K562 (cell line): Measurements from ENCODE around the gene CD52. TPM values are rescaled to one million over a fixed set of nuclear protein-coding genes. Genes with fewer than 3 reads are reported as not detected.
A peak's percentile ranks its signal among the peaks of the same experiment; 100 is the strongest.

Source experiments
- BRD4 ChIP-seq: fragments of 200-600 bp; sonication (generic); IDR thresholded peaks from 2 replicates; pipeline ENCODE4 v1.6.1; 2017; ENCODE audit warnings: inconsistent platforms
- CBX2 ChIP-seq: fragments of 200-600 bp; sonication (generic); IDR thresholded peaks from one replicate; pipeline ENCODE4 v1.6.1; 2012; ENCODE audit warnings: mild to moderate bottlenecking, low read length, inconsistent platforms; ENCODE audit not compliant: insufficient read depth, poor library complexity, severe bottlenecking
- CBX5 ChIP-seq: IDR thresholded peaks from 2 replicates; pipeline ENCODE4 v1.6.1; 2014; ENCODE audit warnings: low read depth, borderline replicate concordance
- CREB1 ChIP-seq, 2 experiments: sonication (generic) in 1 of 2; formaldehyde crosslinking in 1 of 2; IDR thresholded peaks; 2 replicates each; pipeline versions ENCODE4 v1.6.1 to v1.8.0; 2012 to 2022; ENCODE audit warnings: inconsistent platforms in 1 of 2, mild to moderate bottlenecking in 1 of 2, missing genetic modification reagents in 1 of 2, moderate library complexity in 1 of 2
- CSDE1 ChIP-seq, 2 experiments: fragments of 450-650 bp; IDR thresholded peaks; 2 replicates each; pipeline ENCODE4 v1.6.1; 2016; ENCODE audit warnings: mild to moderate bottlenecking in 1 of 2
- ETS1 ChIP-seq: conservative IDR thresholded peaks from 2 replicates; pipeline ENCODE4 v1.6.1; 2011; ENCODE audit warnings: low read depth, mild to moderate bottlenecking, low read length; ENCODE audit not compliant: control insufficient read depth
- HDGF ChIP-seq: fragments of 450-650 bp; IDR thresholded peaks from 2 replicates; pipeline ENCODE4 v1.6.1; 2016
- L3MBTL2 ChIP-seq: fragments of 450-650 bp; IDR thresholded peaks from 2 replicates; pipeline ENCODE4 v1.6.1; 2016; ENCODE audit warnings: mild to moderate bottlenecking, moderate library complexity
- MECOM ChIP-seq: fragments of 250-450 bp; sonication (Bioruptor Pico); IDR thresholded peaks from 2 replicates; pipeline ENCODE4 v1.8.0; 2022; ENCODE audit warnings: inconsistent platforms
- NCOA4 ChIP-seq: fragments of 450-650 bp; IDR thresholded peaks from 2 replicates; pipeline ENCODE4 v1.6.1; 2018; ENCODE audit warnings: mild to moderate bottlenecking; ENCODE audit not compliant: partially characterized antibody
- NFRKB ChIP-seq: fragments of 450-650 bp; IDR thresholded peaks from 2 replicates; pipeline ENCODE4 v1.6.1; 2016; ENCODE audit warnings: low read depth
- PHF21A ChIP-seq: fragments of 450-650 bp; IDR thresholded peaks from 2 replicates; pipeline ENCODE4 v1.6.1; 2017; ENCODE audit warnings: low read depth, borderline replicate concordance
- RAD21 ChIP-seq, 2 experiments: fragments of 250-450 bp in 1 of 2; fragments of 450-650 bp in 1 of 2; sonication (Bioruptor Pico) in 1 of 2; formaldehyde crosslinking in 1 of 2; IDR thresholded peaks in 1 of 2; conservative IDR thresholded peaks in 1 of 2; 2 replicates each; pipeline versions ENCODE4 v1.4.0 to v1.8.0; 2020 to 2022; ENCODE audit warnings: mild to moderate bottlenecking in 2 of 2, moderate library complexity in 1 of 2
- RNF2 ChIP-seq: sonication (generic); IDR thresholded peaks from 2 replicates; pipeline ENCODE4 v1.6.1; 2016
- SAFB ChIP-seq: fragments of 200-400 bp; formaldehyde crosslinking; IDR thresholded peaks from 2 replicates; pipeline ENCODE4 v1.6.1; 2017; ENCODE audit warnings: low read depth, low read length, borderline replicate concordance
- SP2 ChIP-seq: IDR thresholded peaks from 2 replicates; pipeline ENCODE4 v1.6.1; 2011; ENCODE audit warnings: mild to moderate bottlenecking, low read depth, low read length, moderate library complexity; ENCODE audit not compliant: poor library complexity, severe bottlenecking; ENCODE audit errors: extremely low read depth
- TAF9B ChIP-seq: fragments of 450-650 bp; IDR thresholded peaks from 2 replicates; pipeline ENCODE4 v1.6.1; 2018; ENCODE audit warnings: mild to moderate bottlenecking; ENCODE audit not compliant: partially characterized antibody
- TEAD1 ChIP-seq, 2 experiments: fragments of 450-650 bp in 1 of 2; sonication (generic) in 1 of 2; formaldehyde crosslinking; IDR thresholded peaks; 2 replicates each; pipeline versions ENCODE4 v1.4.0 to v1.8.0; 2020 to 2022; ENCODE audit warnings: mild to moderate bottlenecking in 2 of 2, missing genetic modification reagents in 1 of 2
- ZEB2 ChIP-seq: fragments of 450-650 bp; IDR thresholded peaks from 2 replicates; pipeline ENCODE4 v1.6.1; 2016
- ZNF12 ChIP-seq: sonication (generic); formaldehyde crosslinking; IDR thresholded peaks from 2 replicates; pipeline ENCODE4 v1.4.0; 2020; ENCODE audit warnings: mild to moderate bottlenecking, missing genetic modification reagents
- ZNF143 ChIP-seq: sonication (generic); formaldehyde crosslinking; IDR thresholded peaks from 2 replicates; pipeline ENCODE4 v1.9.0; 2022; ENCODE audit warnings: mild to moderate bottlenecking, missing genetic modification reagents
- ZNF253 ChIP-seq: fragments of 250-450 bp; sonication (Bioruptor Pico); conservative IDR thresholded peaks from 2 replicates; pipeline ENCODE4 v1.6.1; 2021; ENCODE audit warnings: mild to moderate bottlenecking
- ZSCAN29 ChIP-seq: fragments of 450-650 bp; IDR thresholded peaks from 2 replicates; pipeline ENCODE4 v1.6.1; 2017
- polyA plus RNA-seq, 8 experiments: library from polyadenylated mRNA; depleted of rRNA in 4 of 8; stranded (reverse) in 5 of 8; unstranded in 3 of 8; fragments of >200 nt; fragmentation: Nextera tagmentation in 2 of 8; fragmentation: Illumina TruSeq in 1 of 8; extraction: Ambion mirVana in 2 of 8; extraction: Trizol in 1 of 8; gene quantifications; 2 replicates each; pipeline versions ENCODE4 v1.2.1 to v1.2.3, GENCODE V29; 2011 to 2014; ENCODE audit warnings: inconsistent platforms in 1 of 8, missing spikeins in 1 of 8
- total RNA-seq, 7 experiments: library from RNA; depleted of rRNA in 6 of 7; stranded (reverse); fragments of >200 nt in 6 of 7; fragmentation: Illumina TruSeq in 2 of 7; extraction: Trizol in 2 of 7; gene quantifications; 2 replicates each; pipeline versions ENCODE4 v1.2.1 to v1.2.3, GENCODE V29; 2011 to 2021; ENCODE audit warnings: low replicate concordance in 1 of 7
- TF ChIP-seq, protein P1 (sequence below): fragments of 450-650 bp; formaldehyde crosslinking; IDR thresholded peaks from 2 replicates; pipeline ENCODE4 v1.4.0; 2020; ENCODE audit warnings: mild to moderate bottlenecking, moderate library complexity
- TF ChIP-seq, protein P2 (sequence below): fragments of 450-650 bp; conservative IDR thresholded peaks from 2 replicates; pipeline ENCODE4 v1.6.1; 2016; ENCODE audit warnings: missing genetic modification characterization, low read depth, mild to moderate bottlenecking, control low read depth, missing compliant biosample characterization

CD52 gene
- total and polyA plus RNA-seq, 9 of the 15 experiments (the other 6 are each of a cell fraction or from before 2014, with no cell fraction given), result 34.9 to 488 (median 173) TPM

- TF ChIP-seq, protein P1, sequence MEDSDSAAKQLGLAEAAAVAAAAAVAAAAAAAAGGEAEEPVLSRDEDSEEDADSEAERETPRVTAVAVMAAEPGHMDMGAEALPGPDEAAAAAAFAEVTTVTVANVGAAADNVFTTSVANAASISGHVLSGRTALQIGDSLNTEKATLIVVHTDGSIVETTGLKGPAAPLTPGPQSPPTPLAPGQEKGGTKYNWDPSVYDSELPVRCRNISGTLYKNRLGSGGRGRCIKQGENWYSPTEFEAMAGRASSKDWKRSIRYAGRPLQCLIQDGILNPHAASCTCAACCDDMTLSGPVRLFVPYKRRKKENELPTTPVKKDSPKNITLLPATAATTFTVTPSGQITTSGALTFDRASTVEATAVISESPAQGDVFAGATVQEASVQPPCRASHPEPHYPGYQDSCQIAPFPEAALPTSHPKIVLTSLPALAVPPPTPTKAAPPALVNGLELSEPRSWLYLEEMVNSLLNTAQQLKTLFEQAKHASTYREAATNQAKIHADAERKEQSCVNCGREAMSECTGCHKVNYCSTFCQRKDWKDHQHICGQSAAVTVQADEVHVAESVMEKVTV (CRISPR knock-in tag), result peak; percentile 56; the same call in 1 of the 2 replicates
- TF ChIP-seq ZEB2 (peak; percentile 83), CBX2 (no peak), PHF21A (peak; percentile 6; the same call in 1 of the 2 replicates), SP2 (no peak), CREB1 (IDR thresholded peaks at IDR 0.05) (no peak; the same call in none of the 2 replicates), CREB1 (CRISPR knock-in tag; IDR thresholded peaks at IDR 0.05) (peak; percentile 83), NCOA4 (no peak), CSDE1 (IDR thresholded peaks at IDR 0.05) (no peak), ZNF253 (CRISPR knock-in tag) (no peak), RNF2 (peak; percentile 98), TEAD1 (CRISPR knock-in tag; IDR thresholded peaks at IDR 0.05) (peak; percentile 93 to 98), ZNF12 (peak; percentile 87), CBX5 (0 out of 2 replicates have a peak, but pooled peaks have one; percentile 11), ZSCAN29 (no peak), L3MBTL2 (peak; percentile 100), HDGF (no peak), SAFB (no peak; the same call in 1 of the 2 replicates), ZNF143 (CRISPR knock-in tag) (peak; percentile 64; the same call in 1 of the 2 replicates), ETS1 (0 out of 2 replicates have a peak, but pooled peaks have one; percentile 64), RAD21 (CRISPR knock-in tag; conservative IDR thresholded peaks at IDR 0.05 in 1 of 2, IDR thresholded peaks at IDR 0.05 in 1 of 2) (0 out of 4 replicates have a peak, but pooled peaks of 1 of the 2 experiments have one; percentile 24), BRD4 (peak; percentile 97), TAF9B (no peak), MECOM (peak; percentile 95), NFRKB (peak; percentile 99)
- TF ChIP-seq, protein P2, sequence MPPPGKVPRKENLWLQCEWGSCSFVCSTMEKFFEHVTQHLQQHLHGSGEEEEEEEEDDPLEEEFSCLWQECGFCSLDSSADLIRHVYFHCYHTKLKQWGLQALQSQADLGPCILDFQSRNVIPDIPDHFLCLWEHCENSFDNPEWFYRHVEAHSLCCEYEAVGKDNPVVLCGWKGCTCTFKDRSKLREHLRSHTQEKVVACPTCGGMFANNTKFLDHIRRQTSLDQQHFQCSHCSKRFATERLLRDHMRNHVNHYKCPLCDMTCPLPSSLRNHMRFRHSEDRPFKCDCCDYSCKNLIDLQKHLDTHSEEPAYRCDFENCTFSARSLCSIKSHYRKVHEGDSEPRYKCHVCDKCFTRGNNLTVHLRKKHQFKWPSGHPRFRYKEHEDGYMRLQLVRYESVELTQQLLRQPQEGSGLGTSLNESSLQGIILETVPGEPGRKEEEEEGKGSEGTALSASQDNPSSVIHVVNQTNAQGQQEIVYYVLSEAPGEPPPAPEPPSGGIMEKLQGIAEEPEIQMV (tag), result peak; percentile 76
Observed at GRCh38 chr1:26336477-26337205, 18.9 kb downstream of the CD52 start (continued).
